NT2/D1 (cell line): ENCODE measurements around the gene TMEM263.

Experiments used
- YY1 ChIP-seq: IDR thresholded peaks from 2 replicates; pipeline ENCODE4 v1.6.1; 2011; ENCODE audit not compliant: insufficient read length, insufficient read depth
- ZNF274 ChIP-seq: IDR thresholded peaks from 2 replicates; pipeline ENCODE4 v1.6.1; 2011; ENCODE audit warnings: mild to moderate bottlenecking, low read depth, low read length

GRCh38 chr12:106947461-106947860 lies 8.2 kb upstream of the TMEM263 start:
- TF ChIP-seq YY1 (no peak), ZNF274 (no peak)
